Adrenal gland (tissue), 12 donors: ENCODE results near the gene MEIS1. TPM values are rescaled to one million over a fixed set of nuclear protein-coding genes. Genes with fewer than 3 reads are reported as not detected.

Source experiments
- DNase-seq, 7 donors: peaks; one replicate each; pipeline ENCODE4 v3.0.0-alpha.2; 2019 to 2020
- H3K27ac ChIP-seq, 5 donors: fragments of 200-600 bp; sonication (generic) in 4 of 5; 1 replicate in 3 of 5; 2 replicates in 2 of 5; pipeline versions ENCODE4 v1.5.1 to v1.8.0; 2016 to 2020; ENCODE audit warnings: mild to moderate bottlenecking in 1 of 5
- H3K27me3 ChIP-seq: fragments of 200-600 bp; 2 replicates; pipeline ENCODE4 v1.8.0; 2021
- H3K36me3 ChIP-seq, 2 donors: fragments of 200-600 bp; replicated peaks in 1 of 2; 1 replicate in 1 of 2; 2 replicates in 1 of 2; pipeline versions ENCODE4 v1.5.1 to v1.8.0; 2018 to 2022
- H3K4me1 ChIP-seq, 2 donors: fragments of 200-600 bp; replicated peaks in 1 of 2; 1 replicate in 1 of 2; 2 replicates in 1 of 2; pipeline versions ENCODE4 v1.5.1 to v1.8.0; 2018 to 2021
- H3K4me3 ChIP-seq, 4 donors: fragments of 200-600 bp; sonication (generic) in 3 of 4; one replicate each; pipeline ENCODE4 v1.5.1; 2016 to 2018
- H3K9me3 ChIP-seq, 3 donors: fragments of 200-600 bp; sonication (generic) in 1 of 3; replicated peaks in 1 of 3; 1 replicate in 2 of 3; 2 replicates in 1 of 3; pipeline versions ENCODE4 v1.5.1 to v1.8.0; 2016 to 2021
- POLR2A ChIP-seq, 2 donors: fragments of 450-650 bp; IDR thresholded peaks; one replicate each; pipeline ENCODE4 v1.6.1; 2017; ENCODE audit warnings: antibody characterized with exemption in 2 of 2, mild to moderate bottlenecking in 2 of 2, moderate library complexity in 1 of 2
- WGBS, 4 donors: extraction: QIAGEN DNeasy Blood & Tissue Kit in 2 of 4; methylation state at CpG; one replicate each; pipeline versions ENCODE4 v1.1.5 to v1.1.7; 2013 to 2017; 5-methylcytosine and 5-hydroxymethylcytosine counted together
- intact Hi-C, 2 donors: fragments of 100-400 bp; cut with DNase I; formaldehyde crosslinking; loops; one replicate each; pipeline versions ENCODE4 v1.14.1 to v1.15.0; 2022 to 2023
- polyA plus RNA-seq, 3 donors: library from polyadenylated mRNA; stranded (reverse); fragments of 200-250 nt in 2 of 3; fragments of 350-450 nt in 1 of 3; fragmentation: Illumina TruSeq in 1 of 3; extraction: RNeasy Lipid Tissue Mini Kit (QIAGEN cat#74804) in 1 of 3; gene quantifications; one replicate each; pipeline ENCODE4 v1.2.3, GENCODE V29; 2013 to 2014
- total RNA-seq, 9 donors: library from RNA; depleted of rRNA in 4 of 9; stranded (reverse); fragments of >200 nt in 4 of 9; fragments of 120-200 nt in 1 of 9; fragmentation: NEBNext Ultra II Directional in 1 of 9; extraction: Animal tissue kit (Norgen Biotek cat#: 25700) in 1 of 9; gene quantifications; one replicate each; pipeline versions ENCODE4 v1.1.0 to v1.2.4, GENCODE V29; 2013 to 2023
- TF ChIP-seq, protein P1 (sequence below), 6 experiments: fragments of 450-650 bp in 4 of 6; fragments of 200-600 bp in 2 of 6; sonication (generic) in 1 of 6; IDR thresholded peaks; 1 replicate in 5 of 6; 2 replicates in 1 of 6; pipeline versions ENCODE4 v1.5.1 to v1.8.0; 2016 to 2021; ENCODE audit warnings: antibody characterized with exemption in 6 of 6, mild to moderate bottlenecking in 2 of 6, moderate library complexity in 1 of 6
- donor health status: healthy with polysubstance abuse.
- donor health status: Bipolar disorder and iron deficiency.
- donor health status: DM: yes; HTN: yes; CAD: no.
- donor health status: DM: no; HTN: no; CAD: no.
- donor health status: DM: no; HTN: no; CAD: no.
- donor health status: DM: yes; HTN: yes; CAD: no.

The MEIS1 gene
- total and polyA plus RNA-seq, 12 donors: 56.3 to 257 (median 107) TPM

DNA sequence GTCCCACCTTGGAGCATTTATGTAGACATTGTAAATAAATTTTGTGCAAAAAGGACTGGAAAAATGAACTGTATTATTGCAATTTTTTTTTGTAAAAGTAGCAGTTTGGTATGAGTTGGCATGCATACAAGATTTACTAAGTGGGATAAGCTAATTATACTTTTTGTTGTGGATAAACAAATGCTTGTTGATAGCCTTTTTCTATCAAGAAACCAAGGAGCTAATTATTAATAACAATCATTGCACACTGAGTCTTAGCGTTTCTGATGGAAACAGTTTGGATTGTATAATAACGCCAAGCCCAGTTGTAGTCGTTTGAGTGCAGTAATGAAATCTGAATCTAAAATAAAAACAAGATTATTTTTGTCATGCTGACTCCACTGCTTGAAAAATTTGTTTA lies 137.5 kb downstream of the MEIS1 start:
- intact Hi-C loops: no loop called here
- Histone ChIP-seq H3K9me3 (no peaks in the 10 kb centered on the region), H3K27me3 (no peaks in the 10 kb centered on the region), H3K4me3 (no peak overlapping the region), H3K36me3 (peaks cover 0 to 40% of the 10 kb centered on the region in 2 donors), H3K4me1 (peaks cover 17 to 54% of the 10 kb centered on the region in 2 donors), H3K27ac (peak overlapping the region in 1 of 5 donors; percentile 96)
- 69 to 78% (median 76%) methylated on average over 3 of the region's 3 CpGs for WGBS, 4 donors
- no peak for DNase-seq
- TF ChIP-seq POLR2A (IDR thresholded peaks at IDR 0.05): no peak
- TF ChIP-seq, protein P1, sequence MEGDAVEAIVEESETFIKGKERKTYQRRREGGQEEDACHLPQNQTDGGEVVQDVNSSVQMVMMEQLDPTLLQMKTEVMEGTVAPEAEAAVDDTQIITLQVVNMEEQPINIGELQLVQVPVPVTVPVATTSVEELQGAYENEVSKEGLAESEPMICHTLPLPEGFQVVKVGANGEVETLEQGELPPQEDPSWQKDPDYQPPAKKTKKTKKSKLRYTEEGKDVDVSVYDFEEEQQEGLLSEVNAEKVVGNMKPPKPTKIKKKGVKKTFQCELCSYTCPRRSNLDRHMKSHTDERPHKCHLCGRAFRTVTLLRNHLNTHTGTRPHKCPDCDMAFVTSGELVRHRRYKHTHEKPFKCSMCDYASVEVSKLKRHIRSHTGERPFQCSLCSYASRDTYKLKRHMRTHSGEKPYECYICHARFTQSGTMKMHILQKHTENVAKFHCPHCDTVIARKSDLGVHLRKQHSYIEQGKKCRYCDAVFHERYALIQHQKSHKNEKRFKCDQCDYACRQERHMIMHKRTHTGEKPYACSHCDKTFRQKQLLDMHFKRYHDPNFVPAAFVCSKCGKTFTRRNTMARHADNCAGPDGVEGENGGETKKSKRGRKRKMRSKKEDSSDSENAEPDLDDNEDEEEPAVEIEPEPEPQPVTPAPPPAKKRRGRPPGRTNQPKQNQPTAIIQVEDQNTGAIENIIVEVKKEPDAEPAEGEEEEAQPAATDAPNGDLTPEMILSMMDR (IDR thresholded peaks at IDR 0.05): no peak

DNA sequence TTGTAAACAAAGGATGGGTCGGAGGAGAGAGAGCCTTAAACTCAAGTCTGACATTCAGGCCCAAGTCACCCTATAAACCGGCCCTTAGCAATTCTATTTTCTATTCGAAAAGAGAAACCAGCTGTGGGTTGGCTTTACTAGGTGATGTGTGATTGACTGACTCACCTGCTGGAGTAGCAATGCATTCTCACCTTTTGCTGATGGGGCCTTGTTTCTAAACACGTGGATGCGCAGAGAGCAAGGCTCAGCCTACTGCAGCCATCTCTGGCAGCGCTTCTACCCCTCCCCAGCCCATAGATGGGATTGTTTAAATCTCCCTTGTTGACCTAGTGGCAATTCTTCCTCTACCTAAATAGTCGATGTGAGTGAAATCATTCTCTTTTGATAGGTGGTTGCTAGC lies 138.5 kb downstream of the MEIS1 start:
- H3K27me3 ChIP-seq: no peaks in the 10 kb centered on the region
- 57 to 61% (median 58%) methylated on average over 7 of the region's 7 CpGs for WGBS, 4 donors
- H3K4me1 ChIP-seq: peaks cover 17 to 49% of the 10 kb centered on the region in 2 donors
- peak overlapping the region in 1 of 4 donors; percentile 78 for H3K4me3 ChIP-seq
- TF ChIP-seq POLR2A (IDR thresholded peaks at IDR 0.05): no peak
- TF ChIP-seq, protein P1 (IDR thresholded peaks at IDR 0.05): no peak
- intact Hi-C loops: no loop called here
- H3K27ac ChIP-seq: peak overlapping the region in 3 of 5 donors; percentile 84 to 96 (median 95)
- H3K9me3 ChIP-seq: no peaks in the 10 kb centered on the region
- peaks cover 0 to 30% of the 10 kb centered on the region in 2 donors for H3K36me3 ChIP-seq
- peak in 1 of 7 donors; percentile 24 for DNase-seq

DNA sequence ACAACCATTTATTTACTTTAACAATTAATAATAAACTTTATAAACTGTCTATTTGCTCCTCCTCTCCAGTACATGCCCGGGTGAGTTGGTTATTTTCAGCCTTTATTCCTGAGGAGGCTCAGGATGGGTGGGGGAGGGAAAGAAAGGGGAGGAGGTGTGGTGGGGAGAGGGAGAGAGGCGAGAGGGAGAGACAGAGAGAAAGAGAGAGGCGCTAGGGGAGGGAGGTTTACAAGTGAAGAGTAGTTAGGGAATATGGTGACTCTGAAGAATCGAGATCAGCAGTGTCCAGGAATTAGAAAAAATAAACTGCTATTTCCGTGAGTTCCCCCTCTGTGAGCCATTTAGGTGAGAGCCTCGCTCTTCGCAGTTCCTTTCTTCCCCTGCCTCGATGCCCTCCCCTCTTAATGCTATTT lies 138.9 kb downstream of the MEIS1 start:
- H3K27ac ChIP-seq: peak overlapping the region in 4 of 5 donors; percentile 60 to 96 (median 90)
- TF ChIP-seq POLR2A (IDR thresholded peaks at IDR 0.05): peak in 1 of 2 donors; percentile 20
- TF ChIP-seq, protein P1 (IDR thresholded peaks at IDR 0.05): no peak
- peaks cover 17 to 48% of the 10 kb centered on the region in 2 donors for H3K4me1 ChIP-seq
- peak overlapping the region in 1 of 4 donors; percentile 78 for H3K4me3 ChIP-seq
- H3K9me3 ChIP-seq: no peaks in the 10 kb centered on the region
- no peaks in the 10 kb centered on the region for H3K27me3 ChIP-seq
- 6 to 15% (median 11%) methylated on average over 8 of the region's 8 CpGs for WGBS, 4 donors
- intact Hi-C loops: no loop called here
- DNase-seq: peak in 4 of 7 donors; percentile 26 to 52 (median 44)
- H3K36me3 ChIP-seq: peaks cover 0 to 25% of the 10 kb centered on the region in 2 donors

DNA sequence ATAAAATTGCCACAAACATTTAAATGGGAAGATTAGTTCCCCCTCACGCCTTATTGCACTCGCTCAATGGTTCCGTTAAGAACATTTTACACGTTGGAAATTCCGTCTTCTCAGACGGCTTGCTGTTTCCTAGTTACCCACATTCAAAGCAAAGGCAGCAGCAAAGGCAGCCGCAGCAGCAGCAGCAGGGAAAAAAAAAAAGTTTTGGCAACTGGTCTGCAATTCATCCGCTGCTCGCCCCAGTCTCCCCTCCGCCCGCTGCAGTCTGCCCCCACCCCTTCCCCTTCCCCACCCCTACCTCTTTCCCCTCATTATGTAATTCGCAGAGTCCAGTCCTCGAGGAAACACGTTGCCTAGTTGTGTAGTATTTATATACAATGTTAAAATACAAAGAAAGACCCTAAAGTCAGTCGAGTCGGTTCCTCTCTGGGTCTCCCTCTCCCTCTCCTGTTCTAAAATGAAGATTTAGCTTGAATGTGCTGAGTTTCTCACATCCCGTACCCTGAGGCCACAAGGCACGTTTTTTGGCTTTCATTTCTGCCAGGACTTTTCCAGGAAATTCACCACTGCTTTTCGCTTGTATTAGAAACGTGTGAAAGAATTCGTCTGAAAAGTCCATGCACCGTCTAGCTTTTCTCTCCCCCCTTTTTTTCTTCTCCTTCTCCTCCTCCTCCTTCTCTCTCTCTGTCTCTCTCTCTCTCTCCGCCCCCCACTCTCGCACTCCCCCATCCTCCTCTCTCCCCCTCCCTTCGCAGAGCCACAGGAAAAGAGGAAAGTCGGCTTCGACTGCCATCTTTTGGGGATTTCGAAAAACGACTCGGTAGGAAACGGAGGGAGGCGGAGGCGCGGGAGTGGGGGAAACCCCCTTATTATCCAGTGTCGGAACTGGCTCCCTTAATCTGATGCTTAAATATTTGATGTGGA lies 140.0 kb downstream of the MEIS1 start:
- Histone ChIP-seq H3K27me3 (no peaks in the 10 kb centered on the region), H3K4me1 (peaks cover 18 to 46% of the 10 kb centered on the region in 2 donors), H3K9me3 (no peaks in the 10 kb centered on the region), H3K27ac (peak overlapping the region; percentile 85 to 99 (median 95)), H3K4me3 (peak overlapping the region in 3 of 4 donors; percentile 54 to 78 (median 67)), H3K36me3 (peaks cover 0 to 15% of the 10 kb centered on the region in 2 donors)
- TF ChIP-seq, protein P1 (IDR thresholded peaks at IDR 0.05): peak in 5 of 6 experiments; percentile 27 to 67 (median 51)
- TF ChIP-seq POLR2A (IDR thresholded peaks at IDR 0.05): peak in 1 of 2 donors; percentile 52
- 0 to 1% (median 1%) methylated on average over 34 to 35 of the region's 35 CpGs for WGBS, 4 donors
- peak; percentile 82 to 90 (median 87) for DNase-seq
- intact Hi-C loops: loop anchor here (5.0 kb wide), 3 partner anchors 117 to 642 kb away; partner anchors contain the start of gene MEIS1 (in 2 of the 2)
